Activated effector memory CD4-positive, alpha-beta T cell treated with Interleukin-2 at 50 U/mL for 16 hours (primary cell): Measurements from ENCODE around the gene OSTN.
"Not testable (repeated sequence)": the region's sequence is repeated elsewhere in the genome, so short reads cannot be mapped to it uniquely, and the experiment has no call there.

Experiments used
- DNase-seq: peaks from one replicate; pipeline ENCODE4 v3.0.0-alpha.2; 2020

Gene OSTN

GRCh38 chr3:191235331-191236314 lies 36.6 kb downstream of the OSTN start:
- DNase-seq, result no peak

- no peak for DNase-seq
Measured at GRCh38 chr3:191236646-191237045, 37.6 kb downstream of the OSTN start.

- DNase-seq, result no peak
Measured at GRCh38 chr3:191237047-191237882, 38.2 kb downstream of the OSTN start.

DNA sequence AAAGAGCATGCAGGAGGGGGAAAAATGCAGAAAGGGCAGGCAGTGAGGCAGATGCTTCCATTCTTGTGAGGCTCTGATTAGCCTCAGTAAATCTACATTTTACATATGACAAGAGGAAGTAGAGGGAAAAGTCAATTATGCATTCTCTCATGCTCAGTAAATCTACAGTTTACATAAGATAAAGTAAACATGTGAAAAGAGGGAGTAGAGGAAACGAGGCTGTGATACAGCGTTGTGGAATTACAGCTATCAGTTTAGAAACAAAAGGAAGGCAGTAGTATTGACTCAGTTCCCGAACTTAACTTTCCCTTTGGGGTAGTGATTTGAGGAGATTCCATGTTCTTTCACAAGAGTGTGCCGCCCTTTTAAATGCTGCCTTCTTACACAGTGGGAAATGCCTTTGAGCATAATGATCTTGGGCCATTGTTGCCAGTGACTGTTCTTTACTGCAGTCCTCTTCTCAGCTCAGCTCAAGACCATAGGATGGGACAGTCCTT lies 39.3 kb downstream of the OSTN start:
- no peak for DNase-seq

- no peak for DNase-seq
Measured at GRCh38 chr3:191239407-191240031, 40.5 kb downstream of the OSTN start.

DNA sequence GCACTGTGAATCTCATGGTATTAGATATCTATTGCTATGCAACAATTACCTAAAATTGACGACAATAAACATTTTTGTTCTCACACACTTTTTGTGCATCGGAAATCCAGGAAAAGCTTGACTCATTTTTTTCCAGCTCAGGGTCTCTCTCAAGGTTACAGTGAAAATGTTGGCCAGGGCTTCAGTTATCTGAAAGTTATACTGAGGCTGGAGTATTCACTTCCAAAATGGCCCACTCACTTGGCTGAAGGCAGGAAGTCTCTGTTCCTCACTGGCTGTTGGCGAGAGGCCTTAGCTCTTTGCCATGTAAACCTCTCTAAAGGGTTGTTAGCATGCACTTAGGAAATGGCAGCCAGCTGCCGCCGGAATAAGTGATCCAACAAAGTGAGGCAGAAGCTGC lies 41.4 kb downstream of the OSTN start:
- DNase-seq, result no peak

DNA sequence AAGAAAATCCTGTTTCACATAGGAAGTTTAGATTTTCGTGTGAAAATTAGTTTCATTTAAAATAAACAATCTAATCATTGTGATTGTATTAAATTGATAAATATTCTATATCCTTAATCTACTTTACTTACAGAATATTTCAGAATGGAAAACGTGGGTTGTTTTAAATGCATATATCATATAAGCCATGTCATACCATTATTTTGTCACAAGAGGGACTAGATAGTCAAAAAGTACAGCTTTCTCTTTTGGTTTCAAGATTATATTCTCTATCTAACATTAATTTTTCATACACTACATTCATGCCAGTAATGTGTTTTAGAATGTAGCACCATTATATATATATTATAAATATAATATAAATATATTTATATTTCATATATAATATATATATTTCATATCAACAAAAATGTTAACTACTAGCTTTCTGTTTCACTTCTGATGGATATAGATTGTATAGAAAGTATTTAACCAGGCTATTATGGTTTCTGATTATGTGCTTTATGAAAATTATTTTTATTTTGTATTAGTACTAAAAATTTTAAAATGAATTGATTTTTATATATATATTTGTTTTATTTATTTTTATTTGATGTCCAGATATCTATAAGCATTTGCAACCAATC lies 45.3 kb downstream of the OSTN start:
- no peak for DNase-seq

DNA sequence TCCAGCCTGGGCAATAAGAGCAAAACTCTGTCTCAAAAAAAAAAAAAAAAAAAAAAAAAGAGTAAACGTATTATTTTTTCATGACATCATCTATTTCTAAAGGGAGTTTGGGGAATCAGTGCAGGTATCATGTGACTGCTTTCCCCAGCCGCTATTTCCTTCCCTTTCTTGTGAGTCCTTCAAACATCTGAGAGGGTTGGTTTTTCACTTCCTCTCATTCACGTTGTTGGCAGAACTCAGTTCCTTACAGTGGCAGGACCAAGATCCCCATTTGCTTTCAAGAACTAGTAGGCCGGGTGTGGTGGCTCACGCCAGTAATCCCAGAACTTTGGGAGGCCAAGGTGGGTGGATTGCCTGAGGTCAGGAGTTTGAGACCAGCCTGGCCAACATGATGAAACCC lies 47.0 kb downstream of the OSTN start:
- not testable (repeated sequence) for DNase-seq

- no peak for DNase-seq
Measured at GRCh38 chr3:191246630-191247029, 47.6 kb downstream of the OSTN start.

DNA sequence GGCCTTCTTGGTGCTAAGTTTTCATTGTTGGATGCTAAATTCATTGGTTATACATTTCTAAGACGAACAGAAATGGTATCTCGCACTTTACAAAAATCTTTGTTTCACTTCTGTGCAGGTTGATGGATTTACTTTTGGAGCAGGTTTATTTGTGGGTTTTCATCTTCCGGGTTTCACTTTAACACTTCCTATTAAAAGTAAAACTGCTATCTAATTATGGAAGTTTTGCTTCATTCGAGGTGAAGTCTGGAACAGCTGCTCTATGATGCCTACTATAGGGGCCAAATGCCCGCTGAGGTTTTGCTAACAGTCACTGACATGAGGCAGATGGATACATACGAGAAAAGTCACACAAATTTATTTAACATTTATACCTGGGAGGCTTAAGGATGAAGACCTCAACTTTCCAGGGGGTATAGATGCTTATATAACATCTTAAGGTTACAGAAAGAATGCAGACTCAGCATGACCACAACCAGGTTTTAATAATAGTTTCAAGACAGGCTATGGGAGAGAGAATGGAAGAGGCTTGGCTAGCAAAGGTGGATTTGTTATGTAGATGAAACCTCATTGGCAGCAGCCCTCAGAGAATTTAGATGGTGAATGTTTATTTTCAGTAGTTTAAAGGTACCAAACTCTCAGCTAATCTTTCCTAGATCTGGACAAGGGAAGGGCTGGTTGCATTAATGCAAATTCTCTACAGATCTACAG lies 54.2 kb downstream of the OSTN start:
- DNase-seq, result no peak

DNA sequence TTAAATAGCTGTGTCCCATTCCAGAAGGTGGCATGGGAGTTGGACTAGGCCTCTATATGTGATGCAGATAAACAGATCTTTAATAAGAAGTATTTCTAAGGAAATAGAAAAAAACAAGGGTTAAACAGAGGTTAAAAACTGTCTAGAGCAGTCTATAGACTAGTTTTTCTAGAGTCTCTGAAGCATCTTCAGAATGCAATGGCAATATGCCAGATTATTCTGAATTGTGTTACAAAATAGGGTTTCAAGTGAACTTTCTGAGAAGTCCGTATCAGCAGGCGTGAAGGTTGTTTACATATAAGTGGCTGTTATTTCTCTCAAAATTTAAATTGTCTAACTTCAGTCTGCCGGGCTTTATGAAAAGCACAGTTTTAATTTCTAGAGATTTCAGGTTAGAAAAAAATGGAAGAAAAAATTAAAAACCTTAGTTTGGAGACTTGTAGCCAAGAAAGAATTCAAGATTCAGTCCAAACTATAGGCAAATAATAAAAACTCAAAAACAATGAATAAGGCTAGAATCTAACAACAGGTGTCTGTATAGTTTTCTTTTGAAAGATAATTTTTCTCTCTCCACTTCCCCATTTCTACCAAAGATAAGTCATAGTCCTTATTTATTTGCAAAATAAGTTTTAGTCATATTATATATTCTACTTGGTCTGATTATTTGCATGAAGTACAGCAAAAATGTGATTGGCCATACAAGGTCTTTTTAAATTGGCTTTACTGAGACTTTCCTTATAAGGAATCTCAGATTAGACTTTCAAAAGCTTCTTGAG lies 55.2 kb downstream of the OSTN start:
- no peak for DNase-seq

DNA sequence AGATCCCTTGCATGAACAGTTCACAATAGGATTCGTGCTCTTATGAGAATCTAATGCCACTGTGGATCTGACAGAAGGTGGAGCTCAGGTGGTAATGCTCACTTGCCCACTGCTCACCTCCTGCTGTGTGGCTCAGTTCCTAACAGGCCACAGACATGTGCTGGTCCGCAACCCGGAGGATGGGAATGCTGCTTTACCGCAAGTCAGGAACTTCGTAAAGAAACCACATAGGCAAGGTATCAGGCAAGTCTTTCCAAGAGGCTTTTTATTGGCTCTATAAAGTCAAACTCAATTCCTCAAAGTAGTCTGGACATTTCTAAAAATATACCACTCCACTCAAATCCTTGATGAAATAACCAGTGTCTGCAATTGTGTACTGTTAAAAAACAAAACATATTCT lies 56.1 kb downstream of the OSTN start:
- DNase-seq, result no peak

- DNase-seq, result no peak
Measured at GRCh38 chr3:191256405-191256804, 57.4 kb downstream of the OSTN start.

DNA sequence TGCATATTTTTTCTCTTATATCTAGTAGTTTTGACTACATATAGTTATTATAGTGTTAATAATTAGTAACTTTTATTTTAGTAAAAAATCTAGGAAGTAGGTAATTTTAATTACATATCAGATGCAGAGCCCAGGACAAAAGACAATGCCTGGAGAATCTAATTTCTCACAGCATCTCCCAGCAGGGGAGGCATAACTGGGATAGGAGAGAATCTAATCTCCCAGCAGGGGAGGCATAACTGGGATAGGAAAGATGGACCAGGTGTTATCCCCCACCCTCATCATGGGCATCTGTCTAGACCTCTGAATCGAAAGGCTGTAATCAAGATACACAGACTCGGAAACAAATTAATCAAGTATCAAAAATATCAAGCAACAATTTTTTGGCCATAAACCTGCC lies 58.2 kb downstream of the OSTN start:
- DNase-seq, result no peak

- DNase-seq, result no peak
Measured at GRCh38 chr3:191259486-191259885, 60.4 kb downstream of the OSTN start.

- DNase-seq, result no peak
Measured at GRCh38 chr3:191260431-191261303, 61.6 kb downstream of the OSTN start.

- DNase-seq, result no peak
Measured at GRCh38 chr3:191261304-191261638, 62.2 kb downstream of the OSTN start.

- DNase-seq, result no peak
Measured at GRCh38 chr3:191262650-191263049, 63.6 kb downstream of the OSTN start.

GRCh38 chr3:191263365-191263764 lies 64.3 kb downstream of the OSTN start:
- DNase-seq, result no peak

DNA sequence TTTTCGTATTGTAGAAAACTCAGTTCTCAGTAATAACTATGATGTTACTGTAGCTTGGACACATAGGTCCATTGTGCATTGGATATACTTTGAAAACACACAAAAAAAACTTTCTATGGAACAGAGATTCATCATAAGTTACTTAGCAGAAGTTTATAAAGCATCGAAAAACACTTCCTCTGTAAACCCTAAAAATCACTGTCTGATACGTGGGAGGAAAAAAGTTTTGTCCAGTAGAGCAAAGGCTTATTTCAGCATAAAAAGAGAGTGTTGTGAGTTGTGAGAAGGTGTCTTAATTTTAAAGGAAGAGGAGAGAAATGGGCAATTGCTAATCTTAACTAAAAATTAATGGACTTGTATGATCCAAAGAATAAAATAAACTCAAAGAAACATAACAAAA lies 64.8 kb downstream of the OSTN start:
- no peak for DNase-seq
